Skeletal muscle satellite cell (primary cell): ENCODE results near the gene EPB41L4A. TPM values are rescaled to one million over a fixed set of nuclear protein-coding genes. Genes with fewer than 3 reads are reported as not detected.
"Not testable (repeated sequence)": the region's sequence is repeated elsewhere in the genome, so short reads cannot be mapped to it uniquely, and the experiment has no call there.

Experiments
- H3K27me3 ChIP-seq: 2 replicates; pipeline ENCODE4 v1.7.0; 2013; ENCODE audit warnings: low read length; ENCODE audit not compliant: control insufficient read depth, insufficient read depth
- H3K36me3 ChIP-seq: 2 replicates; pipeline ENCODE4 v1.7.0; 2013; ENCODE audit warnings: mild to moderate bottlenecking, control low read depth, low read length; ENCODE audit not compliant: insufficient read depth
- H3K4me1 ChIP-seq: 2 replicates; pipeline ENCODE4 v1.7.0; 2013; ENCODE audit warnings: low read length; ENCODE audit not compliant: control insufficient read depth, insufficient read depth
- H3K4me2 ChIP-seq: 2 replicates; pipeline ENCODE4 v1.7.0; 2013; ENCODE audit warnings: mild to moderate bottlenecking, low read length
- H3K4me3 ChIP-seq: 2 replicates; pipeline ENCODE4 v1.7.0; 2013; ENCODE audit warnings: low read length
- H3K9ac ChIP-seq: 2 replicates; pipeline ENCODE4 v1.7.0; 2013; ENCODE audit warnings: mild to moderate bottlenecking, low read depth, low read length, moderate library complexity
- H3K9me3 ChIP-seq: replicated peaks from 2 replicates; pipeline ENCODE4 v1.7.0; 2013; ENCODE audit warnings: mild to moderate bottlenecking, control low read depth, low read length
- total RNA-seq: library from RNA; depleted of rRNA; stranded (reverse); fragments of >200 nt; gene quantifications from 2 replicates; pipeline ENCODE4 v1.2.3, GENCODE V29; 2012; rRNA removed

EPB41L4A gene
- total RNA-seq, result 0.76 and 1.5 TPM in 2 replicates

GRCh38 chr5:112419164-112419985 lies at the start of gene EPB41L4A:
TSS of gene EPB41L4A (minus strand) at chr5:112419277. CDS start at chr5:112419039, 238 bp downstream.
- Histone ChIP-seq H3K4me3 (peak within 1 kb of the TSS; percentile 71), H3K36me3 (no peaks in the 10 kb centered on the region), H3K9me3 (no peaks in the 10 kb centered on the region), H3K4me1 (peaks cover 12% of the 10 kb centered on the region), H3K27me3 (peaks cover 63% of the 10 kb centered on the region), H3K9ac (no peak within 1 kb of the TSS), H3K4me2 (peak within 1 kb of the TSS; percentile 98)

DNA sequence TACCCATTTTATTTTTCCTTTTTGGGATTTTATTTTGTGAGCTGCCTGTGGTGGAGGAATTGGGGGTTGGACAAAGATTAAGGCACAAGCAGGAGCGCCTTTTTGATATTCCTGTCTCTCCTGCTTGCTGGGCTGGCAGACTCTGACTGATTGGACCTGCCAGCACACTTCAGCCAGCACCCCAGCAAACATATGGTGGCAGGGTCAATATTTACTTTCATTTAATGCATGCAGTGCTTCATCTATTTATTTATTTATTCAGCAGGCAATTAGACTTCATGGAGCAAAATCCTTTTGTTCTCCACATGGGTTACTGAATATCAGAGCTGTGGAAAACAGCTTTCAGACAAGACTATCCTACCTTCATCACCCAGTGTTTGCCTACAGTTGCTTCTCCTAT lies 48.4 kb upstream of the EPB41L4A start:
- Histone ChIP-seq H3K4me3 (no peak overlapping the region), H3K9ac (no peak overlapping the region), H3K9me3 (no peaks in the 10 kb centered on the region), H3K36me3 (no peaks in the 10 kb centered on the region), H3K4me2 (no peak overlapping the region), H3K27me3 (no peaks in the 10 kb centered on the region), H3K4me1 (no peaks in the 10 kb centered on the region)

GRCh38 chr5:112466261-112466660 lies 47.2 kb upstream of the EPB41L4A start:
- not testable (repeated sequence) for H3K4me1 ChIP-seq, H3K9ac ChIP-seq, H3K9me3 ChIP-seq, H3K27me3 ChIP-seq, H3K36me3 ChIP-seq, H3K4me3 ChIP-seq, H3K4me2 ChIP-seq

DNA sequence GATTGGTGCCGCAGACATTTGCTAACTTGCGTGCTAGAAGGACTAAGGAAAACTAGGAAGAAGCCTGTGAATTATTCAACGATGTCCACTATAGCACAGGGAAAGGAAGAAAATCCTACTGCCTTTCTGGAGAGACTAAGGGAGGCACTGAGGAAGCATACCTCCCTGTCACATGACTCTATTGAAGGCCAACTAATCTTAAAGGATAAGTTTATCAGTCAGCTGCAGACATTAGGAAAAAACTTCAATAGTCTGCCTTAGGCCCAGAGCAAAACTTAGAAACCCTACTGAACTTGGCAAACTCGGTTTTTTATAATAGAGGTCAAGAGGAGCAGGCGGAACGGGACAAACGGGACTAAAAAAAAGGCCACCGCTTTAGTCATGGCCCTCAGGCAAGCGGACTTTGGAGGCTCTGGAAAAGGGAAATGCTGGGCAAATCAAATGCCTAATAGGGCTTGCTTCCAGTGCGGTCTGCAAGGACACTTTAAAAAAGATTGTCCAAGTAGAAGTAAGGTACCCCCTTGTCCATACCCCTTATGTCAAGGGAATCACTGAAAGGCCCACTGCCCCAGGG lies 28.2 kb upstream of the EPB41L4A start:
- not testable (repeated sequence) for H3K27me3 ChIP-seq, H3K4me3 ChIP-seq, H3K4me1 ChIP-seq, H3K4me2 ChIP-seq, H3K9me3 ChIP-seq, H3K36me3 ChIP-seq, H3K9ac ChIP-seq

DNA sequence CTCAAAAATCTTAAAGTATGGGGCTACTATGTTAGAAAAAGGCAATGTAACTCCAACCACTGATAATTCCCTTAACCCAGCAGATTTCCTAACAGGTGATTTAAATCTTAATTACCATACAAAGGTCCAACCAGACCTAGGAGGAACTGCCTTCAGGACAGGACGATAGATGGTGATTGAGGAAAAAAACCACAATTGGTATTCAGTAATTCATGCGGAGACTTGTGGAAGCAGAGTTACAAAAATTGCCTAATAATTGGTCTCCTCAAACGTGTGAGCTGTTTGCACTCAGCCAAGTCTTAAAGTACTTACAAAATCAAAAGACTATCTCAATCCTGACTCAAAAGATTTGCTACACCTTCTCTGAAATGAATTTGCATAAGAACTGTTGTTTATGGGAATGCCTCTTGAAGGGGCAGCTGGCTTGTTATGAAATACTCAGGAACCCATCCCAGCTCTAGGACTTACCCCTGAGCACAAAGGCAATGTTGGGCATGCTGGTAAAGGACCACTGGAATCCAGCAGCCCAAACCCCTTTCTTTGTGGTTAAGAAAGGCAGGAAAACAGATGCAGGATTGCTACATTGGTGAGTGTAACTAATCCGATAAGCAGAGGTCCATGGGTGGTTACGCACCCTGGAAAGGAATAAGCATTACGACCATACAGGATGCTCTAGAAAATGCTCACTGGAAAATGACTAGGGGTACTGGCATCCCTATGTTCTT lies 26.7 kb upstream of the EPB41L4A start:
- H3K9ac ChIP-seq, result no peak overlapping the region
- H3K4me3 ChIP-seq, result no peak overlapping the region
- H3K9me3 ChIP-seq, result no peaks in the 10 kb centered on the region
- H3K4me2 ChIP-seq, result no peak overlapping the region
- H3K36me3 ChIP-seq, result no peaks in the 10 kb centered on the region
- H3K4me1 ChIP-seq, result no peaks in the 10 kb centered on the region
- H3K27me3 ChIP-seq, result no peaks in the 10 kb centered on the region

- not testable (repeated sequence) for H3K4me3 ChIP-seq, H3K4me1 ChIP-seq, H3K9ac ChIP-seq, H3K4me2 ChIP-seq, H3K27me3 ChIP-seq, H3K36me3 ChIP-seq, H3K9me3 ChIP-seq
Observed at GRCh38 chr5:112443932-112444331, 24.9 kb upstream of the EPB41L4A start.

GRCh38 chr5:112440031-112440430 lies 21.0 kb upstream of the EPB41L4A start:
- no peaks in the 10 kb centered on the region for H3K36me3 ChIP-seq
- H3K9me3 ChIP-seq, result no peaks in the 10 kb centered on the region
- no peak overlapping the region for H3K4me3 ChIP-seq
- H3K4me2 ChIP-seq, result no peak overlapping the region
- no peak overlapping the region for H3K9ac ChIP-seq
- peaks cover 3% of the 10 kb centered on the region for H3K27me3 ChIP-seq
- H3K4me1 ChIP-seq, result no peaks in the 10 kb centered on the region

GRCh38 chr5:112436144-112436543 lies 17.1 kb upstream of the EPB41L4A start:
- Histone ChIP-seq H3K27me3 (peaks cover 3% of the 10 kb centered on the region), H3K36me3 (no peaks in the 10 kb centered on the region), H3K4me2 (no peak overlapping the region)

GRCh38 chr5:112434641-112435040 lies 15.6 kb upstream of the EPB41L4A start:
- Histone ChIP-seq H3K4me2 (no peak overlapping the region), H3K27me3 (peaks cover 5% of the 10 kb centered on the region), H3K4me3 (no peak overlapping the region), H3K9ac (no peak overlapping the region), H3K9me3 (no peaks in the 10 kb centered on the region), H3K36me3 (no peaks in the 10 kb centered on the region), H3K4me1 (no peaks in the 10 kb centered on the region)

More at GRCh38 chr5:112436144-112436543, 17.1 kb upstream of the EPB41L4A start:
- Histone ChIP-seq H3K4me3 (no peak overlapping the region), H3K9ac (no peak overlapping the region), H3K4me1 (no peaks in the 10 kb centered on the region), H3K9me3 (no peaks in the 10 kb centered on the region)

DNA sequence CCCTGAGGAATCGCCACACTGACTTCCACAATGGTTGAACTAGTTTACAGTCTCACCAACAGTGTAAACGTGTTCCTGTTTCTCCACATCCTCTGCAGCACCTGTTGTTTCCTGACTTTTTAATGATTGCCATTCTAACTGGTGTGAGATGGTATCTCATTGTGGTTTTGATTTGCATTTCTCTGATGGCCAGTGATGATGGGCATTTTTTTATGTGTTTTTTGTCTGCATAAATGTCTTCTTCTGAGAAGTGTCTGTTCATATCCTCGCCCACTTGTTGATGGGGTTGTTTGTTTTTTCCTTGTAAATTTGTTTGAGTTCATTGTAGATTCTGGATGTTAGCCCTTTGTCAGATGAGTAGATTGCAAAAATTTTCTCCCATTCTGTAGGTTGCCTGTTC lies 7.1 kb upstream of the EPB41L4A start:
- not testable (repeated sequence) for H3K9ac ChIP-seq, H3K4me1 ChIP-seq, H3K4me3 ChIP-seq, H3K9me3 ChIP-seq, H3K4me2 ChIP-seq, H3K36me3 ChIP-seq
- peaks cover 26% of the 10 kb centered on the region for H3K27me3 ChIP-seq

GRCh38 chr5:112419986-112420864 lies 1.1 kb upstream of the EPB41L4A start:
- no peaks in the 10 kb centered on the region for H3K9me3 ChIP-seq
- no peaks in the 10 kb centered on the region for H3K36me3 ChIP-seq
- peak overlapping the region; percentile 71 for H3K4me3 ChIP-seq
- peak overlapping the region; percentile 98 for H3K4me2 ChIP-seq
- H3K27me3 ChIP-seq, result peaks cover 67% of the 10 kb centered on the region
- H3K4me1 ChIP-seq, result peaks cover 12% of the 10 kb centered on the region
- H3K9ac ChIP-seq, result no peak overlapping the region
